Peyer's patch (tissue), 4 donors: ENCODE results near the gene PPFIA3.

ENCODE experiments used
- CTCF ChIP-seq, 6 experiments: fragments of 450-650 bp in 4 of 6; fragments of 200-600 bp in 2 of 6; sonication (generic) in 1 of 6; IDR thresholded peaks; one replicate each; pipeline ENCODE4 v1.5.1; 2017 to 2019; ENCODE audit warnings: antibody characterized with exemption in 6 of 6, mild to moderate bottlenecking in 3 of 6, moderate library complexity in 1 of 6
- POLR2A ChIP-seq, 2 donors: fragments of 450-650 bp; IDR thresholded peaks; one replicate each; pipeline ENCODE4 v1.5.1; 2017; ENCODE audit warnings: antibody characterized with exemption in 2 of 2, mild to moderate bottlenecking in 2 of 2, moderate library complexity in 2 of 2

GRCh38 chr19:49091391-49092038, 27.8 kb upstream of the PPFIA3 start:
- TF ChIP-seq CTCF (IDR thresholded peaks at IDR 0.05) (no peak), POLR2A (IDR thresholded peaks at IDR 0.05) (no peak)
